ENCODE data around the gene SCN5A.

DNA sequence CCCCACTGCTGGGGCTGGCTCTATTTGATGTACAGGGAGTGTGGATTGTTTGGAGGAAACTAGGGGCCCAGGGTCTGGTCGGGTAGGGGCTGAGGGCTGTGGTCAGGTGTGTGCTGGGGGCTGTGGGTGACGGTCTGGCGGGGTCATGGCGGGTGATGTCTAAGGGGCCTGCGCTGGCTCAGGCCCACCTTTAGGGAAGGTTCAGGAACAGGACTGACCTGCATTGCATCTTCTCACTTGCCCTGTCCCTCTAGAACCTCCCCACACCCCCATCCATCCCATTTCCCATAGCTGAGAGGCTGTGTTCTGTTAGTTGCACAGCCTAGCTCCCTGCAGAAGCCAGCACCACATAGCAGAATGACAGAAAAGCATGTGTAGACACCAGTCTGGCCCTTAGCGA is 39.1 kb downstream of the SCN5A start:
- TF ChIP-seq, protein P1, sequence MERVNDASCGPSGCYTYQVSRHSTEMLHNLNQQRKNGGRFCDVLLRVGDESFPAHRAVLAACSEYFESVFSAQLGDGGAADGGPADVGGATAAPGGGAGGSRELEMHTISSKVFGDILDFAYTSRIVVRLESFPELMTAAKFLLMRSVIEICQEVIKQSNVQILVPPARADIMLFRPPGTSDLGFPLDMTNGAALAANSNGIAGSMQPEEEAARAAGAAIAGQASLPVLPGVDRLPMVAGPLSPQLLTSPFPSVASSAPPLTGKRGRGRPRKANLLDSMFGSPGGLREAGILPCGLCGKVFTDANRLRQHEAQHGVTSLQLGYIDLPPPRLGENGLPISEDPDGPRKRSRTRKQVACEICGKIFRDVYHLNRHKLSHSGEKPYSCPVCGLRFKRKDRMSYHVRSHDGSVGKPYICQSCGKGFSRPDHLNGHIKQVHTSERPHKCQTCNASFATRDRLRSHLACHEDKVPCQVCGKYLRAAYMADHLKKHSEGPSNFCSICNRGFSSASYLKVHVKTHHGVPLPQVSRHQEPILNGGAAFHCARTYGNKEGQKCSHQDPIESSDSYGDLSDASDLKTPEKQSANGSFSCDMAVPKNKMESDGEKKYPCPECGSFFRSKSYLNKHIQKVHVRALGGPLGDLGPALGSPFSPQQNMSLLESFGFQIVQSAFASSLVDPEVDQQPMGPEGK (CRISPR knock-in tag; IDR thresholded peaks at IDR 0.05; ENCODE audit: borderline replicate concordance) = no peak
- no peak for TF ChIP-seq OSR1 (CRISPR knock-in tag; IDR thresholded peaks at IDR 0.05)

Measured in SK-N-SH treated with all-trans-retinoic acid at 6 μM for 48 hours (cell line).